ENCODE measurements around the gene TAS1R3.

The TAS1R3 gene

GRCh38 chr1:1287288-1288110 is 43.6 kb upstream of the TAS1R3 start:
- no peaks in the 10 kb centered on the region for H3K27me3 ChIP-seq (ENCODE audit: control insufficient read depth, insufficient read depth, low read length)
- H3K9me3 ChIP-seq (ENCODE audit: control insufficient read depth, insufficient read depth, low read length), result no peaks in the 10 kb centered on the region
- no CpG with 5 or more reads among the region's 46 CpGs for WGBS (ENCODE audit: insufficient coverage, insufficient read length)
- DNase-seq (ENCODE audit: low read depth, low spot score), result no peak
- H3K4me3 ChIP-seq (ENCODE audit: low read length), result no peak overlapping the region; the same call in 1 of the 2 replicates
- H3K4me1 ChIP-seq (ENCODE audit: control insufficient read depth, insufficient read depth, low read length), result no peaks in the 10 kb centered on the region
- no peaks in the 10 kb centered on the region; the same call in 1 of the 2 replicates for H3K36me3 ChIP-seq (ENCODE audit: control insufficient read depth, insufficient read depth, low read length)
- H3K27ac ChIP-seq (ENCODE audit: low read length), result no peak overlapping the region

GRCh38 chr1:1290238-1290731 is 40.8 kb upstream of the TAS1R3 start:
- Histone ChIP-seq H3K9me3 (ENCODE audit: control insufficient read depth, insufficient read depth, low read length) (no peaks in the 10 kb centered on the region), H3K36me3 (ENCODE audit: control insufficient read depth, insufficient read depth, low read length) (no peaks in the 10 kb centered on the region; the same call in 1 of the 2 replicates), H3K27me3 (ENCODE audit: control insufficient read depth, insufficient read depth, low read length) (no peaks in the 10 kb centered on the region), H3K4me3 (ENCODE audit: low read length) (no peak overlapping the region), H3K27ac (ENCODE audit: low read length) (no peak overlapping the region), H3K4me1 (ENCODE audit: control insufficient read depth, insufficient read depth, low read length) (0 out of 2 replicates have a peak, but pooled peaks cover 2% of the 10 kb centered on the region)
- WGBS (ENCODE audit: insufficient coverage, insufficient read length), result no CpG with 5 or more reads among the region's 15 CpGs
- no peak for DNase-seq (ENCODE audit: low read depth, low spot score)

GRCh38 chr1:1291023-1291528 is 40.0 kb upstream of the TAS1R3 start:
- WGBS (ENCODE audit: insufficient coverage, insufficient read length), result no CpG with 5 or more reads among the region's 28 CpGs
- no peaks in the 10 kb centered on the region for H3K27me3 ChIP-seq (ENCODE audit: control insufficient read depth, insufficient read depth, low read length)
- DNase-seq (ENCODE audit: low read depth, low spot score), result no peak
- no peak overlapping the region for H3K4me3 ChIP-seq (ENCODE audit: low read length)
- no peaks in the 10 kb centered on the region; the same call in 1 of the 2 replicates for H3K36me3 ChIP-seq (ENCODE audit: control insufficient read depth, insufficient read depth, low read length)
- no peaks in the 10 kb centered on the region for H3K9me3 ChIP-seq (ENCODE audit: control insufficient read depth, insufficient read depth, low read length)
- H3K27ac ChIP-seq (ENCODE audit: low read length), result no peak overlapping the region
- H3K4me1 ChIP-seq (ENCODE audit: control insufficient read depth, insufficient read depth, low read length), result 0 out of 2 replicates have a peak, but pooled peaks cover 2% of the 10 kb centered on the region

- Histone ChIP-seq H3K4me3 (ENCODE audit: low read length) (no peak overlapping the region), H3K4me1 (ENCODE audit: control insufficient read depth, insufficient read depth, low read length) (0 out of 2 replicates have a peak, but pooled peaks cover 2% of the 10 kb centered on the region), H3K36me3 (ENCODE audit: control insufficient read depth, insufficient read depth, low read length) (no peaks in the 10 kb centered on the region; the same call in 1 of the 2 replicates), H3K9me3 (ENCODE audit: control insufficient read depth, insufficient read depth, low read length) (no peaks in the 10 kb centered on the region), H3K27ac (ENCODE audit: low read length) (no peak overlapping the region), H3K27me3 (ENCODE audit: control insufficient read depth, insufficient read depth, low read length) (no peaks in the 10 kb centered on the region)
- no CpG with 5 or more reads among the region's 45 CpGs for WGBS (ENCODE audit: insufficient coverage, insufficient read length)
- DNase-seq (ENCODE audit: low read depth, low spot score), result no peak
Measured at GRCh38 chr1:1291548-1292441, 39.3 kb upstream of the TAS1R3 start.

GRCh38 chr1:1292442-1292779 is 38.7 kb upstream of the TAS1R3 start:
- H3K4me3 ChIP-seq (ENCODE audit: low read length), result no peak overlapping the region
- no CpG with 5 or more reads among the region's 9 CpGs for WGBS (ENCODE audit: insufficient coverage, insufficient read length)
- no peaks in the 10 kb centered on the region for H3K27me3 ChIP-seq (ENCODE audit: control insufficient read depth, insufficient read depth, low read length)
- DNase-seq (ENCODE audit: low read depth, low spot score), result no peak
- no peaks in the 10 kb centered on the region; the same call in 1 of the 2 replicates for H3K36me3 ChIP-seq (ENCODE audit: control insufficient read depth, insufficient read depth, low read length)
- no peaks in the 10 kb centered on the region for H3K9me3 ChIP-seq (ENCODE audit: control insufficient read depth, insufficient read depth, low read length)
- H3K27ac ChIP-seq (ENCODE audit: low read length), result no peak overlapping the region
- H3K4me1 ChIP-seq (ENCODE audit: control insufficient read depth, insufficient read depth, low read length), result 0 out of 2 replicates have a peak, but pooled peaks cover 2% of the 10 kb centered on the region

GRCh38 chr1:1292851-1293250 is 38.2 kb upstream of the TAS1R3 start:
- no peak for DNase-seq (ENCODE audit: low read depth, low spot score)
- H3K4me3 ChIP-seq (ENCODE audit: low read length), result no peak overlapping the region
- no peaks in the 10 kb centered on the region; the same call in 1 of the 2 replicates for H3K36me3 ChIP-seq (ENCODE audit: control insufficient read depth, insufficient read depth, low read length)
- no peak overlapping the region for H3K27ac ChIP-seq (ENCODE audit: low read length)
- no peaks in the 10 kb centered on the region for H3K27me3 ChIP-seq (ENCODE audit: control insufficient read depth, insufficient read depth, low read length)
- H3K9me3 ChIP-seq (ENCODE audit: control insufficient read depth, insufficient read depth, low read length), result no peaks in the 10 kb centered on the region
- no CpG with 5 or more reads among the region's 18 CpGs for WGBS (ENCODE audit: insufficient coverage, insufficient read length)
- 0 out of 2 replicates have a peak, but pooled peaks cover 2% of the 10 kb centered on the region for H3K4me1 ChIP-seq (ENCODE audit: control insufficient read depth, insufficient read depth, low read length)

GRCh38 chr1:1293263-1294249 is 37.5 kb upstream of the TAS1R3 start:
- Histone ChIP-seq H3K9me3 (ENCODE audit: control insufficient read depth, insufficient read depth, low read length) (no peaks in the 10 kb centered on the region), H3K27me3 (ENCODE audit: control insufficient read depth, insufficient read depth, low read length) (no peaks in the 10 kb centered on the region), H3K27ac (ENCODE audit: low read length) (no peak overlapping the region), H3K36me3 (ENCODE audit: control insufficient read depth, insufficient read depth, low read length) (no peaks in the 10 kb centered on the region; the same call in 1 of the 2 replicates), H3K4me3 (ENCODE audit: low read length) (peak overlapping the region; percentile 37; the same call in 1 of the 2 replicates), H3K4me1 (ENCODE audit: control insufficient read depth, insufficient read depth, low read length) (peaks cover 2% of the 10 kb centered on the region; the same call in 1 of the 2 replicates)
- no peak for DNase-seq (ENCODE audit: low read depth, low spot score)
- WGBS (ENCODE audit: insufficient coverage, insufficient read length), result no CpG with 5 or more reads among the region's 94 CpGs

GRCh38 chr1:1294250-1294890 is 36.7 kb upstream of the TAS1R3 start:
- DNase-seq (ENCODE audit: low read depth, low spot score), result no peak
- H3K27ac ChIP-seq (ENCODE audit: low read length), result no peak overlapping the region
- WGBS (ENCODE audit: insufficient coverage, insufficient read length), result no CpG with 5 or more reads among the region's 58 CpGs
- peaks cover 2% of the 10 kb centered on the region; the same call in 1 of the 2 replicates for H3K4me1 ChIP-seq (ENCODE audit: control insufficient read depth, insufficient read depth, low read length)
- H3K36me3 ChIP-seq (ENCODE audit: control insufficient read depth, insufficient read depth, low read length), result no peaks in the 10 kb centered on the region; the same call in 1 of the 2 replicates
- H3K27me3 ChIP-seq (ENCODE audit: control insufficient read depth, insufficient read depth, low read length), result no peaks in the 10 kb centered on the region
- no peaks in the 10 kb centered on the region for H3K9me3 ChIP-seq (ENCODE audit: control insufficient read depth, insufficient read depth, low read length)
- H3K4me3 ChIP-seq (ENCODE audit: low read length), result peak overlapping the region; percentile 1

Data from iPS DF 6.9 (cell line).